ENCODE data around the gene PRKCE.

Gene PRKCE

GRCh38 chr2:46163804-46164528 lies 512.5 kb downstream of the PRKCE start:
- no peak for DNase-seq

- DNase-seq: no peak
Observed at GRCh38 chr2:46164529-46165301, 513.2 kb downstream of the PRKCE start.

- no peak for DNase-seq
Observed at GRCh38 chr2:46165916-46166315, 514.4 kb downstream of the PRKCE start.

- no peak for DNase-seq
Observed at GRCh38 chr2:46167406-46167805, 515.9 kb downstream of the PRKCE start.

- DNase-seq: no peak
Observed at GRCh38 chr2:46167924-46168323, 516.4 kb downstream of the PRKCE start.

- no peak for DNase-seq
Observed at GRCh38 chr2:46169467-46169866, 518.0 kb downstream of the PRKCE start.

GRCh38 chr2:46170026-46170425 lies 518.6 kb downstream of the PRKCE start:
- no peak for DNase-seq

GRCh38 chr2:46170611-46171350 lies 519.3 kb downstream of the PRKCE start:
- DNase-seq: no peak

GRCh38 chr2:46171411-46171953 lies 520.0 kb downstream of the PRKCE start:
- no peak for DNase-seq

GRCh38 chr2:46171996-46172546 lies 520.6 kb downstream of the PRKCE start:
- peak; percentile 8 for DNase-seq

- no peak for DNase-seq
Observed at GRCh38 chr2:46173030-46173429, 521.6 kb downstream of the PRKCE start.

GRCh38 chr2:46173636-46174250 lies 522.3 kb downstream of the PRKCE start:
- no peak for DNase-seq

- DNase-seq: no peak
Observed at GRCh38 chr2:46174345-46175170, 523.1 kb downstream of the PRKCE start.

- no peak for DNase-seq
Observed at GRCh38 chr2:46175419-46175818, 523.9 kb downstream of the PRKCE start.

GRCh38 chr2:46177461-46178089 lies 526.1 kb downstream of the PRKCE start:
- no peak for DNase-seq

GRCh38 chr2:46179037-46179621 lies 527.7 kb downstream of the PRKCE start:
- DNase-seq: no peak

- DNase-seq: no peak
Observed at GRCh38 chr2:46180189-46180588, 528.7 kb downstream of the PRKCE start.

GRCh38 chr2:46181306-46181705 lies 529.8 kb downstream of the PRKCE start:
- DNase-seq: no peak

- DNase-seq: no peak
Observed at GRCh38 chr2:46181789-46182530, 530.5 kb downstream of the PRKCE start.

- no peak for DNase-seq
Observed at GRCh38 chr2:46183426-46183825, 532.0 kb downstream of the PRKCE start.

All from NCI-H1105 (cell line).